Tibial nerve (tissue), 4 donors: ENCODE results near the gene IFI44.

Experiments used
- CTCF ChIP-seq, 5 experiments: fragments of 200-600 bp in 3 of 5; fragments of 450-650 bp in 2 of 5; sonication (generic) in 3 of 5; IDR thresholded peaks; one replicate each; pipeline ENCODE4 v1.5.1; 2016 to 2019; ENCODE audit warnings: antibody characterized with exemption in 5 of 5, mild to moderate bottlenecking in 3 of 5, moderate library complexity in 2 of 5
- EP300 ChIP-seq, 2 donors: sonication (generic); formaldehyde crosslinking; IDR thresholded peaks; one replicate each; pipeline ENCODE4 v1.6.1; 2017; ENCODE audit warnings: antibody characterized with exemption in 2 of 2, mild to moderate bottlenecking in 1 of 2
- POLR2A ChIP-seq, 2 donors: fragments of 450-650 bp; IDR thresholded peaks; one replicate each; pipeline ENCODE4 v1.6.1; 2017; ENCODE audit warnings: antibody characterized with exemption in 2 of 2, mild to moderate bottlenecking in 2 of 2, moderate library complexity in 2 of 2

GRCh38 chr1:78676347-78676982, 26.8 kb downstream of the IFI44 start:
- peak; percentile 77 to 84 (median 82) for TF ChIP-seq CTCF (IDR thresholded peaks at IDR 0.05)
- no peak for TF ChIP-seq POLR2A (IDR thresholded peaks at IDR 0.05)
- TF ChIP-seq EP300 (IDR thresholded peaks at IDR 0.05), result no peak
